ENCODE results near the gene ORMDL2.

The ORMDL2 gene
- total RNA-seq = 27.2 to 27.7 reads per million in 2 donors

GRCh38 chr12:55817345-55818139 lies at the start of gene ORMDL2, which contains the start of gene SARNP:
ORMDL2 (plus strand) TSS chr12:55818041; CDS start chr12:55819000, 959 bp downstream.
SARNP (minus strand) TSS chr12:55817724; CDS start chr12:55817701, 23 bp downstream.
- DNase-seq = peak; percentile 81

- no peak for DNase-seq
These were observed 46.1 kb upstream of the ORMDL2 start for GRCh38 chr12:55771736-55772135.

GRCh38 chr12:55777856-55778255 lies 40.0 kb upstream of the ORMDL2 start:
- DNase-seq = no peak

GRCh38 chr12:55780685-55781084 lies 37.2 kb upstream of the ORMDL2 start:
- DNase-seq = no peak

GRCh38 chr12:55788546-55788945 lies 29.3 kb upstream of the ORMDL2 start:
- DNase-seq = no peak

- no peak for DNase-seq
These were observed 28.7 kb upstream of the ORMDL2 start for GRCh38 chr12:55789171-55789570.

GRCh38 chr12:55789893-55790292 lies 27.9 kb upstream of the ORMDL2 start:
- no peak for DNase-seq

- no peak for DNase-seq
These were observed 21.9 kb upstream of the ORMDL2 start for GRCh38 chr12:55795950-55796349.

- DNase-seq = no peak
These were observed 20.8 kb upstream of the ORMDL2 start for GRCh38 chr12:55797068-55797467.

- DNase-seq = no peak
These were observed 20.3 kb upstream of the ORMDL2 start for GRCh38 chr12:55797550-55797949.

GRCh38 chr12:55806982-55807381 lies 10.9 kb upstream of the ORMDL2 start:
- no peak for DNase-seq

GRCh38 chr12:55809274-55809673 lies 8.6 kb upstream of the ORMDL2 start:
- DNase-seq = no peak

- no peak for DNase-seq
These were observed 5.8 kb upstream of the ORMDL2 start for GRCh38 chr12:55812088-55812487.

- DNase-seq = no peak
These were observed 3.6 kb upstream of the ORMDL2 start for GRCh38 chr12:55814257-55814656.

- no peak for DNase-seq
These were observed 2.4 kb upstream of the ORMDL2 start for GRCh38 chr12:55815473-55815872.

- DNase-seq = no peak
These were observed 928 bp upstream of the ORMDL2 start for GRCh38 chr12:55816881-55817344.

GRCh38 chr12:55818140-55818728 lies 393 bp downstream of the ORMDL2 start:
- no peak for DNase-seq

- no peak for DNase-seq
These were observed 1.0 kb downstream of the ORMDL2 start for GRCh38 chr12:55818886-55819285.

- no peak for DNase-seq
These were observed 2.8 kb downstream of the ORMDL2 start for GRCh38 chr12:55820679-55821078.

- DNase-seq = no peak
These were observed 4.4 kb downstream of the ORMDL2 start for GRCh38 chr12:55822228-55822627.

- no peak for DNase-seq
These were observed 5.6 kb downstream of the ORMDL2 start for GRCh38 chr12:55823419-55823818.

GRCh38 chr12:55824726-55825125 lies 6.9 kb downstream of the ORMDL2 start:
- DNase-seq = no peak

- no peak for DNase-seq
These were observed 10.0 kb downstream of the ORMDL2 start for GRCh38 chr12:55827806-55828205.

GRCh38 chr12:55828357-55828756 lies 10.5 kb downstream of the ORMDL2 start:
- DNase-seq = no peak
